Activated T-cell treated with anti-CD3 and anti-CD28 coated beads, Interleukin-2, amount 50 U/mL, for 24 hours (primary cell): ENCODE data around the gene ANKRD27.

Experiments used
- DNase-seq: peaks from one replicate; pipeline ENCODE4 v3.0.0-alpha.2; 2020
- H3K27ac Mint-ChIP-seq: 2 replicates; pipeline ENCODE4 v1.8.0; 2020; ENCODE audit warnings: mild to moderate bottlenecking, mixed read lengths
- H3K27me3 Mint-ChIP-seq: 2 replicates; pipeline ENCODE4 v1.8.0; 2020; ENCODE audit warnings: mixed read lengths
- H3K36me3 Mint-ChIP-seq: 2 replicates; pipeline ENCODE4 v1.8.0; 2020; ENCODE audit warnings: low read depth, mixed read lengths
- H3K4me1 Mint-ChIP-seq: 2 replicates; pipeline ENCODE4 v1.8.0; 2020; ENCODE audit warnings: low read depth, mixed read lengths
- H3K4me3 Mint-ChIP-seq: 2 replicates; pipeline ENCODE4 v1.8.0; 2020; ENCODE audit warnings: mild to moderate bottlenecking, moderate library complexity, mixed read lengths
- H3K9me3 Mint-ChIP-seq: 2 replicates; pipeline ENCODE4 v1.8.0; 2020; ENCODE audit warnings: mixed read lengths

ANKRD27 gene

GRCh38 chr19:32550666-32551065 is 124.3 kb downstream of the ANKRD27 start:
- no peak overlapping the region for H3K4me3 Mint-ChIP-seq
- no peak overlapping the region for H3K27ac Mint-ChIP-seq
- no peaks in the 10 kb centered on the region for H3K4me1 Mint-ChIP-seq
- H3K9me3 Mint-ChIP-seq: no peaks in the 10 kb centered on the region
- H3K27me3 Mint-ChIP-seq: no peaks in the 10 kb centered on the region
- no peak for DNase-seq
- H3K36me3 Mint-ChIP-seq: no peaks in the 10 kb centered on the region
